Panc1 (cell line): ENCODE results near the gene SGCB.

Source experiments
- CTCF ChIP-seq: fragments of 450-650 bp; IDR thresholded peaks from 2 replicates; pipeline ENCODE4 v1.5.1; 2017; ENCODE audit warnings: mild to moderate bottlenecking
- REST ChIP-seq, 2 experiments: IDR thresholded peaks; 2 replicates each; pipeline ENCODE4 v1.6.1; 2011 to 2012; ENCODE audit warnings: low read depth in 2 of 2, control low read depth in 1 of 2, low read length in 1 of 2, mild to moderate bottlenecking in 1 of 2, moderate library complexity in 1 of 2; ENCODE audit not compliant: insufficient read depth in 1 of 2
- SIN3A ChIP-seq: IDR thresholded peaks from 2 replicates; pipeline ENCODE4 v1.6.1; 2012; ENCODE audit warnings: low read depth, mild to moderate bottlenecking, low read length, moderate library complexity, borderline replicate concordance; ENCODE audit not compliant: insufficient read depth

GRCh38 chr4:52058275-52058674 is 20.2 kb upstream of the SGCB start:
- TF ChIP-seq REST (IDR thresholded peaks at IDR 0.05; ENCODE audit: insufficient read depth in 1 of 2, low read depth in 2 of 2, low read length in 1 of 2) (no peak), SIN3A (no peak), CTCF (no peak)
